HEK293 (cell line): Measurements from ENCODE around the gene DCAF10.

ENCODE experiments used
- CTCF ChIA-PET: fragments of 350-600 bp; formaldehyde crosslinking; extraction: SDS; loops from one replicate; lab custom pipeline; 2021; ENCODE audit warnings: antibody characterized with exemption; lab: Yijun Ruan, JAX
- POLR2A ChIA-PET: fragments of 300-600 bp; formaldehyde crosslinking; extraction: SDS; loops from one replicate; lab custom pipeline; 2020; ENCODE audit warnings: antibody characterized with exemption, inconsistent platforms; lab: Yijun Ruan, JAX
- H3K27ac ChIP-seq: fragments of 200-500 bp; sonication (Bioruptor generic); 2 replicates; pipeline ENCODE4 v1.5.1; 2014; ENCODE audit warnings: low read depth, low read length, control low read depth, inconsistent platforms; ENCODE audit errors: extremely low read depth
- H3K36me3 ChIP-seq, 2 experiments: fragments of 200-500 bp in 1 of 2; sonication (Bioruptor generic) in 1 of 2; 1 replicate in 1 of 2; 2 replicates in 1 of 2; pipeline ENCODE4 v1.5.1; 2014 to 2017; ENCODE audit warnings: inconsistent platforms in 2 of 2, low read length in 2 of 2; ENCODE audit not compliant: control insufficient read depth in 2 of 2, insufficient read depth in 1 of 2
- H3K4me1 ChIP-seq: fragments of 200-500 bp; sonication (Bioruptor generic); 2 replicates; pipeline ENCODE4 v1.5.1; 2014; ENCODE audit warnings: mild to moderate bottlenecking, low read length, inconsistent platforms; ENCODE audit not compliant: control insufficient read depth, insufficient read depth
- H3K4me3 ChIP-seq: 2 replicates; pipeline ENCODE4 v1.5.1; 2011; ENCODE audit warnings: low read depth, mild to moderate bottlenecking, control low read depth, low read length, moderate library complexity
- H3K9me3 ChIP-seq: fragments of 200-500 bp; sonication (Bioruptor generic); 2 replicates; pipeline ENCODE4 v1.5.1; 2014; ENCODE audit warnings: low read depth, low read length, inconsistent platforms; ENCODE audit not compliant: control insufficient read depth, insufficient read depth
- AEBP2 ChIP-seq: fragments of 450-650 bp; formaldehyde crosslinking; IDR thresholded peaks from 2 replicates; pipeline ENCODE4 v1.5.1; 2016; ENCODE audit warnings: missing biosample characterization, missing genetic modification characterization, borderline replicate concordance
- BCL11B ChIP-seq: fragments of 450-650 bp; formaldehyde crosslinking; IDR thresholded peaks from 2 replicates; pipeline ENCODE4 v1.5.1; 2016; ENCODE audit warnings: low read depth, missing biosample characterization, missing genetic modification characterization
- IKZF3 ChIP-seq: fragments of 450-650 bp; IDR thresholded peaks from 2 replicates; pipeline ENCODE4 v1.5.0; 2018; ENCODE audit warnings: missing biosample characterization, mild to moderate bottlenecking, missing genetic modification characterization, moderate library complexity
- PRDM10 ChIP-seq: fragments of 450-650 bp; formaldehyde crosslinking; IDR thresholded peaks from 2 replicates; pipeline ENCODE4 v1.5.1; 2016; ENCODE audit warnings: missing biosample characterization, missing genetic modification characterization
- PRDM4 ChIP-seq: fragments of 450-650 bp; formaldehyde crosslinking; IDR thresholded peaks from 2 replicates; pipeline ENCODE4 v1.5.1; 2017; ENCODE audit warnings: missing biosample characterization, missing genetic modification characterization
- ZBTB7A ChIP-seq: fragments of 450-650 bp; formaldehyde crosslinking; IDR thresholded peaks from 2 replicates; pipeline ENCODE4 v1.5.1; 2016; ENCODE audit warnings: low read depth, missing biosample characterization, missing genetic modification characterization
- ZNF112 ChIP-seq: fragments of 450-650 bp; formaldehyde crosslinking; IDR thresholded peaks from 2 replicates; pipeline ENCODE4 v1.5.0; 2017; ENCODE audit warnings: missing biosample characterization, missing genetic modification characterization
- ZNF18 ChIP-seq: fragments of 450-650 bp; formaldehyde crosslinking; IDR thresholded peaks from 2 replicates; pipeline ENCODE4 v1.5.1; 2016; ENCODE audit warnings: missing biosample characterization, missing genetic modification characterization
- ZNF211 ChIP-seq: fragments of 450-650 bp; formaldehyde crosslinking; IDR thresholded peaks from 2 replicates; pipeline ENCODE4 v1.5.1; 2016; ENCODE audit warnings: low read depth, missing biosample characterization, missing genetic modification characterization
- ZNF239 ChIP-seq: fragments of 450-650 bp; formaldehyde crosslinking; IDR thresholded peaks from 2 replicates; pipeline ENCODE4 v1.5.1; 2016; ENCODE audit warnings: missing biosample characterization, missing genetic modification characterization
- ZNF391 ChIP-seq: fragments of 450-650 bp; formaldehyde crosslinking; IDR thresholded peaks from 2 replicates; pipeline ENCODE4 v1.5.1; 2016; ENCODE audit warnings: low read depth, missing biosample characterization, missing genetic modification characterization, borderline replicate concordance
- ZNF514 ChIP-seq: fragments of 450-650 bp; formaldehyde crosslinking; IDR thresholded peaks from 2 replicates; pipeline ENCODE4 v1.5.1; 2016; ENCODE audit warnings: missing biosample characterization, missing genetic modification characterization
- ZNF529 ChIP-seq: fragments of 450-650 bp; formaldehyde crosslinking; IDR thresholded peaks from 2 replicates; pipeline ENCODE4 v1.5.1; 2017; ENCODE audit warnings: missing genetic modification characterization, missing biosample characterization; ENCODE audit not compliant: insufficient replicate concordance
- ZNF555 ChIP-seq: fragments of 450-650 bp; formaldehyde crosslinking; conservative IDR thresholded peaks from 2 replicates; pipeline ENCODE4 v1.5.1; 2017; ENCODE audit warnings: missing biosample characterization, mild to moderate bottlenecking, missing genetic modification characterization, inconsistent platforms
- ZNF560 ChIP-seq: fragments of 450-650 bp; formaldehyde crosslinking; IDR thresholded peaks from 2 replicates; pipeline ENCODE4 v1.5.1; 2017; ENCODE audit warnings: missing biosample characterization, missing genetic modification characterization, borderline replicate concordance
- ZNF561 ChIP-seq: fragments of 450-650 bp; IDR thresholded peaks from 2 replicates; pipeline ENCODE4 v1.5.1; 2018; ENCODE audit warnings: missing biosample characterization, missing genetic modification characterization, borderline replicate concordance
- ZNF571 ChIP-seq: fragments of 450-650 bp; formaldehyde crosslinking; IDR thresholded peaks from 2 replicates; pipeline ENCODE4 v1.5.0; 2017; ENCODE audit warnings: missing biosample characterization, missing genetic modification characterization
- ZNF600 ChIP-seq: fragments of 450-650 bp; formaldehyde crosslinking; IDR thresholded peaks from 2 replicates; pipeline ENCODE4 v1.5.1; 2016; ENCODE audit warnings: missing biosample characterization, missing genetic modification characterization
- ZNF626 ChIP-seq: fragments of 450-650 bp; sonication (Bioruptor Pico); formaldehyde crosslinking; IDR thresholded peaks from 2 replicates; pipeline ENCODE4 v1.5.1; 2018; ENCODE audit warnings: missing biosample characterization, missing genetic modification characterization, inconsistent platforms
- ZNF701 ChIP-seq: fragments of 450-650 bp; formaldehyde crosslinking; IDR thresholded peaks from 2 replicates; pipeline ENCODE4 v1.5.1; 2016; ENCODE audit warnings: missing biosample characterization, missing genetic modification characterization
- ZSCAN23 ChIP-seq: fragments of 450-650 bp; formaldehyde crosslinking; IDR thresholded peaks from 2 replicates; pipeline ENCODE4 v1.5.1; 2016; ENCODE audit warnings: missing biosample characterization, missing genetic modification characterization

Gene DCAF10

GRCh38 chr9:37784616-37785483, 15.7 kb upstream of the DCAF10 start, which contains the start of gene EXOSC3 (continued):
- TF ChIP-seq ZNF560 (tag by site-specific recombination) (no peak), BCL11B (tag by site-specific recombination) (no peak)

GRCh38 chr9:37787059-37787458, 13.5 kb upstream of the DCAF10 start:
- POLR2A ChIA-PET, result no interaction called here
- Histone ChIP-seq H3K9me3 (no peaks in the 10 kb centered on the region), H3K4me3 (no peak overlapping the region), H3K4me1 (no peaks in the 10 kb centered on the region), H3K36me3 (peaks cover 6 to 18% of the 10 kb centered on the region in 2 experiments; a peak in 1 of 3 replicates), H3K27ac (no peak overlapping the region)
- CTCF ChIA-PET, result no interaction called here
- TF ChIP-seq ZNF626 (tag by site-specific recombination) (no peak), ZNF18 (no peak), ZNF555 (tag by site-specific recombination) (no peak), IKZF3 (tag by site-specific recombination) (no peak), ZNF529 (tag by site-specific recombination) (no peak), ZNF211 (tag by site-specific recombination) (no peak), PRDM4 (tag by site-specific recombination) (no peak), ZNF571 (tag by site-specific recombination) (no peak), ZNF112 (no peak), ZNF701 (tag by site-specific recombination) (no peak), ZNF561 (tag by site-specific recombination) (no peak), AEBP2 (tag by site-specific recombination) (no peak), ZNF514 (tag by site-specific recombination) (no peak), ZNF391 (tag by site-specific recombination) (no peak), PRDM10 (no peak), ZSCAN23 (tag by site-specific recombination) (no peak), ZBTB7A (tag by site-specific recombination) (no peak), ZNF600 (tag by site-specific recombination) (no peak), ZNF239 (tag by site-specific recombination) (no peak)
